Retinal pigment epithelial cell (primary cell): ENCODE data around the gene NTF4.
"Not testable (repeated sequence)": the region's sequence is repeated elsewhere in the genome, so short reads cannot be mapped to it uniquely, and the experiment has no call there.

Experiments
- DNase-seq: peaks from one replicate; pipeline ENCODE4 v3.0.0-alpha.2; 2010; ENCODE audit warnings: low read depth
- H3K4me3 ChIP-seq: 2 replicates; pipeline ENCODE4 v1.5.1; 2011; ENCODE audit warnings: mild to moderate bottlenecking, low read length, control low read depth, moderate library complexity
- TF ChIP-seq, protein P1 (sequence below): conservative IDR thresholded peaks from 2 replicates; pipeline ENCODE4 v1.5.1; 2011; ENCODE audit warnings: low read depth, low read length, control low read depth, inconsistent platforms

The NTF4 gene

DNA sequence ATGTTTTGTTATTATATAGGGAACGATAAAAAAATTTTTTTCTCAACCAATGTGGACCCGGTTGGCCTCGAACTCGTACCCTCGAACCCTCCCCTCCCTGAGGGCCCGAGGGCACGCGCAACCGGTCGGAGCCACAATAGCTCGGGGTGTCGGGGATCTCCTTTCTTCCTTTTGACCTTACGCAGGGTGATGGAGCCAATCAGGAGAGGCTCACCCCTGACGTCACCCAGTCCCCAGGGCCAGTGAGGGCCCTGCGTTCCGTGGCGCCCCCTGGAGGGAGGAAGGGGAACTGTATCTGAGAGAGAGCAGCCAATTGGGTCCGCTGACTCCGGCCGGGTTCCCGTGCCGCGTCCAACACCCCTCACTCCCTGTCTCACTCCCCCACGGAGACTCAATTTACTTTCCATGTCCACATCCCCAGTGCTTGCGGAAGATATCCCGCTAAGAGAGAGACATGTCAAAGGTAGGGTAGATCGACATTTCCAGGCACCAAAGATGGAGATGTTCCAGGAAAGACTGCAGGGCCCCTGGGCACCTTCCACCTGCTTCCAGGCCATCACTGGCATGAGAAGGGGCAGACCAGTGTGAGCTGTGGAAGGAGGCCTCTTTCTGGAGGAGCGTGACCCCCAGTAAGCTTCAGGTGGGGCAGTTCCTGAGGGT is 32.8 kb downstream of the NTF4 start, which contains the start of gene CGB2:
Gene CGB2 (plus strand): TSS at position 249 of the 660 bp plus-strand sequence. CDS start 206 bp downstream, at position 455.
- TF ChIP-seq, protein P1, sequence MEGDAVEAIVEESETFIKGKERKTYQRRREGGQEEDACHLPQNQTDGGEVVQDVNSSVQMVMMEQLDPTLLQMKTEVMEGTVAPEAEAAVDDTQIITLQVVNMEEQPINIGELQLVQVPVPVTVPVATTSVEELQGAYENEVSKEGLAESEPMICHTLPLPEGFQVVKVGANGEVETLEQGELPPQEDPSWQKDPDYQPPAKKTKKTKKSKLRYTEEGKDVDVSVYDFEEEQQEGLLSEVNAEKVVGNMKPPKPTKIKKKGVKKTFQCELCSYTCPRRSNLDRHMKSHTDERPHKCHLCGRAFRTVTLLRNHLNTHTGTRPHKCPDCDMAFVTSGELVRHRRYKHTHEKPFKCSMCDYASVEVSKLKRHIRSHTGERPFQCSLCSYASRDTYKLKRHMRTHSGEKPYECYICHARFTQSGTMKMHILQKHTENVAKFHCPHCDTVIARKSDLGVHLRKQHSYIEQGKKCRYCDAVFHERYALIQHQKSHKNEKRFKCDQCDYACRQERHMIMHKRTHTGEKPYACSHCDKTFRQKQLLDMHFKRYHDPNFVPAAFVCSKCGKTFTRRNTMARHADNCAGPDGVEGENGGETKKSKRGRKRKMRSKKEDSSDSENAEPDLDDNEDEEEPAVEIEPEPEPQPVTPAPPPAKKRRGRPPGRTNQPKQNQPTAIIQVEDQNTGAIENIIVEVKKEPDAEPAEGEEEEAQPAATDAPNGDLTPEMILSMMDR = peak; percentile 36
- H3K4me3 ChIP-seq, DNase-seq: not testable (repeated sequence)

DNA sequence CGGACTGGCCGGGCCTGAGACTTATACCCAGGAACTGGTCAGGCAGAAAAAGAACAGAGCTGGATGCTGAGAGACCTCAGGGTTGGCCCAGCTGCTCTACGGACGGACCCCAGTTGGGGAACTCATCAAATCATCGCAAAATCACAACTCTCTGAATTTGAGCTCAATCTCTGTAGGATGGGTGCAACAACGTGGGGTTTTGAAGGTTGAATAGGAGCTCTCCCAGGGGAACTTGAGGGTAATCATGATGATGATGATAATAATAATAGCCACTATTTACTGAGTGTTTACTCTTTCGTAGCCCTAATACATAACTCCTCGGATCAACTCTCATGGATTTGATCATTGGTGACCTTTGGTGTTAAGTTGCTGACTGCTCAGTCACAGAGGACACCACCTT is 34.3 kb downstream of the NTF4 start:
- H3K4me3 ChIP-seq, DNase-seq: not testable (repeated sequence)

DNA sequence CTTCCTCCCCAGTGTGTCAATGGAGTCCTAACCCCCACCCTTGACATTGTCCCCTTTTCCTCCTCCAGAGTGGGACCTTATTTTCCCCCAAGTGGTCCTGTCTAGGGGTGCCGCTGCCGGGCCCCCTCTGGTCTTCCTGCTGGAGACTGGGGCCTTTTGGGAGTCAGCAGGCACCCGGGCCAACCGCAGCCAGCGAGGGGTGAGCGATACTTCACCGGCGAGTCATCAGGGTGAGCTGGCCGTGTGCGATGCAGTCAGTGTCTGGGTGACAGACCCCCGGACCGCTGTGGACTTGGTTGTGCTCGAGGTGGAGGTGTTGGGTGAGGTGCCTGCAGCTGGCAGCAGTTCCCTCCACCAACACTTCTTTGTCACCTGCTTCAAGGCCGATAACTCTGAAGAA is 34.9 kb downstream of the NTF4 start:
- H3K4me3 ChIP-seq, DNase-seq: not testable (repeated sequence)

DNA sequence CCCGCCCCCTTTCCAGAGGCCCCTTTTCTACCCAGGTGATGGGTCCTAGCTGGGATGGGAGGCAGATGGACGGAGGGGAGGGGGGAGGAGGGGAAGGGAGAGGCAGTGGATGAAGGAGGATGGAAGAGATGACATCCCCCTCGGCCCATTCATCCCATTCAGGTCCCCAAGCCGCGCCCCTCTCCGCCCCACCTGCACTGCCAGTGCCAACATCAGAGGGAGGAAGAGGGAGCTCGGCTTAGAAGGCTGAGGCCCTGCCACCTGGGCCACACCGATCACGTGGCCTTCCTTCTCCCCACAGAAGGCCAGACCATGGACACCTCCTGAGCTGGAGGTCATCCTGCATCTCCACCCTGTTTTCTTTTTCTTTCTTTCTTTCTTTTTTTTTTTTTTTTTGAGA is 35.9 kb downstream of the NTF4 start:
- H3K4me3 ChIP-seq, DNase-seq: not testable (repeated sequence)

DNA sequence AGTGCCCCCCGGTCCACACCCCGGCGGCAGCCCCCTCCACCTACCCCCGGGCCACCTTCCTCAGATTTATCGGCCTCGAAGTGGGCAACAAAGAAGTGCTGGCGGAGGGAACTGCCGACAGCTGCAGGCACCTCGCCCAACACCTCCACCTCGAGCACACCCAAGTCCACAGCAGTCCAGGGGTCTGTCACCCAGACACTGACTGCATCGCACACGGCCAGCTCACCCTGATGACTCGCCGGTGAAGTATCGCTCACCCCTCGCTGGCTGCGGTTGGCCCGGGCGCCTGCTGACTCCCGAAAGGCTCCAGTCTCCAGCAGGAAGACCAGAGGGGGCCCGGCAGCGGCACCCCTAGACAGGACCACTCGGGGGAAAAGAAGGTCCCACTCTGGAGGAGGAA is 39.0 kb downstream of the NTF4 start:
- H3K4me3 ChIP-seq, DNase-seq: not testable (repeated sequence)

DNA sequence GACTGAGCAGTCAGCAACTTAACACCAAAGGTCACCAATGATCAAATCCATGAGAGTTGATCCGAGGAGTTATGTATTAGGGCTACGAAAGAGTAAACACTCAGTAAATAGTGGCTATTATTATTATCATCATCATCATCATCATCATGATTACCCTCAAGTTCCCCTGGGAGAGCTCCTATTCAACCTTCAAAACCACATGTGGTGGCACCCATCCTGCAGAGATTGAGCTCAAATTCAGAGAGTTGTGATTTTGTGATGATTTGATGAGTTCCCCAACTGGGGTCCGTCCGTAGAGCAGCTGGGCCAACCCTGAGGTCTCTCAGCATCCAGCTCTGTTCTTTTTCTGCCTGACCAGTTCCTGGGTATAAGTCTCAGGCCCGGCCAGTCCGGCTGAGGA is 39.5 kb downstream of the NTF4 start:
- not testable (repeated sequence) for DNase-seq, H3K4me3 ChIP-seq

DNA sequence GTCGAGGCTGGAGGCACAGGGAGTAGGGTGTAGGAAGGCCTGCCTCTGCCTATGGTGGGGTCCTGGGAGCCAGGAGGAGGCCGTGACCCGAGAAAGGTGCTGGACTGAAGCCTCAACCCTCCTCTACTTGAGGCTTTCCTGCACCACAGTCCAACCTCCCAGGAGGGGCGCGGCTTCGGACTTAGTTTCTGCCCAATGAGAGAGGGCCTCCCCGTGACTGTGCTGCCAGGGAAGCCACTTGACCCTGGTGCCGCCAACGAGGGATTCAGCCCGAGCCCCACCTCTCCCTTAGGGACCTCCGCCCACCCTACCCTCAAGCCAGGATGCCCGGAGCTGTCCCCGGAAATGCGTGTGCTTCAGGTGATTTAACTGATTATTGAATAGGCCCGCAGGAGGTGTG is 40.4 kb downstream of the NTF4 start, which contains the start of gene CGB3:
Gene CGB3 (minus strand): TSS at position 101 of the 400 bp plus-strand sequence. CDS start 362 bp downstream, outside the sequence.
- DNase-seq, H3K4me3 ChIP-seq: not testable (repeated sequence)

DNA sequence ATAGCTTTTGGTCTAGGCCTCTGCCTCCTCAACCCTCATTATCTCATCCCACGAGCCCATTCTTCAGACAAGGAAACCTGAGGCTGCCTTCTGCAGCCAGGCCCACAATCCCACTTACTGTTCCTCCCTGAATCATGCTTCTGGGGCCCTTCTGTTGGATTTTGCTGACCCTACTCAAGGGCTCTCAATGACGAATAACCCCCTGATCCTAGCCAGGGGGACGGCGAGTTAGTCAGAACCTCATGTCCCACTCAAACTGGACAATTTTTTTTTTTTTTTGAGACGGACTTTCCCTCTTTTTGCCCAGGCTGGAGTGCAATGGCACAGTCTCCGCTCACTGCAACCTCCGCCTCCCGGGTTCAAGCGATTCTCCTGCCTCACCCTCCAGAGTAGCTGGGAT is 42.5 kb downstream of the NTF4 start:
- TF ChIP-seq, protein P1 = no peak
- no peak for DNase-seq

DNA sequence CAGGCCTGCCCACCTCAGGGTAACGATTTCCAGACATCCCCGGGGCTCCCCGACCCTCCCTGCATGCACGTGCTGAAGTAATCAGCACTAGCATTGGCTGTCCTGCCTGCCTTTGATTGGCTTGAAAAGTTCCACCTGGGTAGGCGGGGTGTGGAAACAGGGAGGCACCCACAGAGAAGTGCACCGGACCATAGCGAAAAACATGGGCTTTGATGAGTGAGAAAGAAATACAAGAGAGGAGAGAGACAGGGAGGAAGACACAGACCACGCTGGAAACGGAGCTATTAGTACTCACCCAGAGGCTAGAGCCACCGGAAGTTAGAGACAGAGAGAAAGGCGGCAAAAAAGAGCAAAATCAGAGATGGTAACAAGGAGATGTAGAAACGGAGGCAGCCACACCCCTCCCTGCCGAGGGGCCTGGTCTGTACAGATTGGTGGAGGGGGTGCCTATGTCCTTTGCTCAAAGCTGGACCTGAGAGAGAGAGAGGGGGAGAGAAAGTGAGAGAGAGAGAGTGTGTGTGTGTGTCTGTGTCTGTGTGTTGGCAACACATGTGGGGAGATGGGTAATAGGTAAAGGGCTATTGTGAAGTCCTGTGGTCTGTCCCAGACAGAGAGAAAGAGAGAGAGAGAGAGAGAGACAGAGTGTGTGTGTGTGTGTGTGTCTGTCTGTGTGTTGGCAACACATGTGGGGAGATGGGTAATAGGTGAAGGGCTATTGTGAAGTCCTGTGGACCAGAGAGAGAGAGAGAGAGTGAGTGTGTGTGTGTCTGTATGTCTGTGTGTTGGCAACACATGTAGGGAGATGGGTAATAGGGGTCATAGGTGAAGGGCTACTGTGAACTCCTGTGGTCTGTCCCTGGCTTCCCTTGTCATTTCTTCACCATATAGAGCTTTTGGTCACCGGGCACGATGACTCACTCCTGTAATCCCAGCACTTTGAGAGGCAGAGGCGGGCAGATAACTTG is 43.4 kb downstream of the NTF4 start:
- H3K4me3 ChIP-seq = no peak overlapping the region
- TF ChIP-seq, protein P1 = no peak
- DNase-seq = no peak

More for the DNA sequence above, 42.5 kb downstream of the NTF4 start:
- no peak overlapping the region for H3K4me3 ChIP-seq

DNA sequence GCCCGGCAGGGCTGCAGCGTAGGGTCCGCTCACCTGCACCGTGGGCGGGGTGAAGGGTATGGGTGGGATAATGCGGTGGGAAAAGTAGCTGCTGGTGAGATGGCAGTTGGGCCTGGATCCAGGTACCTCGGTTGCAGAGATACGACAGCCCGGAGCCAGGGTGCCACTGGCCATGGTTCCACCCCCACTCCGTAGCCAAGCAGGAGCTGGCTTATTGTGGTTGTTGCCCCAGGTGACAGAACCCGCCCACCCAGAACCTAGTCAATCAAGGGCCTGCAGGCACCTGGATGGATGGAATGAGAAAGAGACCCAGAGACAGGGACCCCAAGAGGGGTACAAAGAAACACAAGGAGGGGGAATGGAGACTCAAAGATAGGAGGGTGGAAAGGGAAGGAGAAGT is 44.3 kb downstream of the NTF4 start:
- TF ChIP-seq, protein P1 = no peak
- no peak overlapping the region for H3K4me3 ChIP-seq
- no peak for DNase-seq
